ENCODE results near the gene C16orf95.
"Not testable (repeated sequence)": the region's sequence is repeated elsewhere in the genome, so short reads cannot be mapped to it uniquely, and the experiment has no call there.

The C16orf95 gene

DNA sequence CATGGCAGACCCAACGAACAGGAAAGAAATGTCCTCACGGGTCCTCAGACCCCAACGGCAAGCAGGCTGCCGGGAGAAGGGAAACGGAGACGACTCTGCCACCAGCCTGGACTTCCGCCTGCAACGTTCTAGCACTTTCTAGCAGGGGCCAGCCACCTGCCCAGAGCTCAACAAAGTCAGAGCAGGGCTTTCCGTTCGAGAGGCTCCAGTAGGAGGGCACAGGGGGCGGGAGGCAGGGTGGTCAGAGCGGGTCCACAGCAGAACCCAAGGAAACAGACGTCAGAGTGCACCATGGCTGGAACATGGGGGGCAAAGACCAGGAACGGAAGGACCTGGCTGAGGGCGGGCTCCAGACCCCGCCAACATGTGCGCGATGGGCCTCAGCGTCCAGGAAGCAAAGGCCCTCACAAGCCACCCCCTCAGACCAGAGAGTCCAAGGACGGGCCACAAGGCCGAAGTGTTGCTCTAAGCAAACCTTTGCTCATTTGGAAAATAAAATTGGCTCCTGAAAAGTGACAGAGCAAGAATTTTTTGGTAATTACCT, 29.4 kb upstream of the C16orf95 start:
- no peak for DNase-seq (ENCODE audit: low read depth)

- DNase-seq (ENCODE audit: low read depth) = no peak
These were observed 28.7 kb upstream of the C16orf95 start for GRCh38 chr16:87345726-87346424.

DNA sequence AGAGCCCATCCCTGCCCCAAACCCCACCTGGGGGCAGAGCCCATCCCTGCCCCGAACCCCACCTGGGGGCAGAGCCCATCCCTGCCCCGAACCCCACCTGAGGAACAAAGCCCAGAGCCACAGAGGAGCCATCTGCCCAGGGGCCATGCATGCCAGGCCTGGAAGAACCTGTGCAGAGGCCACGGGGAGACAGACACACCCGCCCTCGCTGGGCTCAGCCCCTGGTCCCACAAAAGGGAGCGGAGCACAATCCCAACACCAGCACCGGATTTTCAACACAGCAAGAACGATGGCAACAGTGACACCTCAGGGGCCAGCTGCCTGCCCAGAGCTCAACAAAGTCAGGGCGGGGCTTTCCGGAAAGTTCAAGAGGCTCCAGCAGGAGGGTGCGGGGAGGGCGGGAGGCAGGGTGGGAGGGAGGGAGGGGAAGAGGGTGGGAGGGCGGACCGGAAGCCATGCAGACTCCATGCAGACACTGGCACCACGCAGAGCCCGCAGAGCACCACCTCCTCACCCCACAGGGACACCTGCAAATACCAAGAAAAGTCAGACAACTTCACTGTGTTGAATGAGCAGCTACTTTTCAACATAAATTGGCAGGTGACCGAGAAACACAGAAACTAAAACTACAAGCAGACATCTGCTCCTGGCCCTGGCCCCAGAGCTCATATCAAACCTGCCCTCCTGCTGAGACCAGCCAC, 27.9 kb upstream of the C16orf95 start:
- no peak for DNase-seq (ENCODE audit: low read depth)

DNA sequence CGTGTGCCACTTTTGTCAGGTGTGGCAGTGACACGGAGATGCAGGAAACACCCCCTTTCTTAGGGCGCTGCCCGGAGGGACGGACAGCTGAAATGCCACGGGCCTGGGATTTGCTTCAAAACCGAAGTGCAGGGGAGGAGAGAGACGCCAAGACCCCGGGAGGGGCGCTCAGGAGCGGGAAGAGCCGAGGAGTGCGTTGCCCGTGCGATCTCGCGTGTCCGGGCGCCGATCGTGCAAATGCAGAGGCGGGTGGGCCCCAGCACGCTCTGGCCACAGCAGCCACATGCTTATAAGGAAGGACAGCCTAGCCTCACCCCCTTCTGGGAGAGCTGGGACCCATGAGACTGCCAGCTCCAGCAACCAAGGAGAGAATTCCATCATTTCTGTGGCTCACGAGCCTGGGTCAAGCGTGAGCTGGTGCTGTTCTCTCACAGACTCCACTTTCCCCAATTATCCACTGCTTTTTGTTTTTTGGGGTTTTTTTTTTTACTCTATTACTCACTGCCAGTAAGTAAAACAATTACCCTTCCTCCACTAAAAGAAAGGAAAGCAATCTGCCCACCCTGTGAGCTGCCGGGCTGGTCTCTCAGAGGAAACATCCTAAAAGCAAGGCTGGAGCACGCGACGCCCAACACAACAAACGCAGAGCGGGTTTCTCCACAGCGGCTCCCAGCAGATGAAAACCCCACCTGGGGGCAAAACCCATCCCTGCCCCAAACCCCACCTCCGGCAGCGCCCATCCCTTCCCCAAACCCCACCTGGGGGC, 27.2 kb upstream of the C16orf95 start:
- no peak for DNase-seq (ENCODE audit: low read depth)

GRCh38 chr16:87343753-87344050, 26.5 kb upstream of the C16orf95 start:
- DNase-seq (ENCODE audit: low read depth) = no peak

- DNase-seq (ENCODE audit: low read depth) = no peak
These were observed 26.0 kb upstream of the C16orf95 start for GRCh38 chr16:87342978-87343752.

- DNase-seq (ENCODE audit: low read depth) = no peak
These were observed 25.3 kb upstream of the C16orf95 start for GRCh38 chr16:87342504-87342903.

DNA sequence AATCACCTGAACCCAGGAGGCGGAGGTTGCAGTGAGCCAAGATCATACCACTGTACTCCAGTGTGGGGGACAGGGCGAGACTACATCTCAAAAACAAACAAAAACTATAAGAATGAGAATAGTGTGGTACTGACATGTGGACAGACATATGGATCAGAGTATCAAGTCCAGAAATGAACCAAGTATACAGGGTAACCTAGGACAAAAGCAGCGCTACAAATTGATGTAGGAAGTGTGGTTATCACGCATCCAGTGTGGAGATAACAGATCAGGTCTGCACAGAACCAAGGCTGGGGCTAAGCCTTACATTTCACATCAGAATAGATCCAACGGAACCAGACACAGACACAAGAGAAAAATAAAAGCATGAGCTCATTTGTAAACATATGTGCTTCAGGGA, 23.0 kb upstream of the C16orf95 start:
- no peak for DNase-seq (ENCODE audit: low read depth)

GRCh38 chr16:87339724-87340105, 22.5 kb upstream of the C16orf95 start:
- not testable (repeated sequence) for DNase-seq (ENCODE audit: low read depth)

DNA sequence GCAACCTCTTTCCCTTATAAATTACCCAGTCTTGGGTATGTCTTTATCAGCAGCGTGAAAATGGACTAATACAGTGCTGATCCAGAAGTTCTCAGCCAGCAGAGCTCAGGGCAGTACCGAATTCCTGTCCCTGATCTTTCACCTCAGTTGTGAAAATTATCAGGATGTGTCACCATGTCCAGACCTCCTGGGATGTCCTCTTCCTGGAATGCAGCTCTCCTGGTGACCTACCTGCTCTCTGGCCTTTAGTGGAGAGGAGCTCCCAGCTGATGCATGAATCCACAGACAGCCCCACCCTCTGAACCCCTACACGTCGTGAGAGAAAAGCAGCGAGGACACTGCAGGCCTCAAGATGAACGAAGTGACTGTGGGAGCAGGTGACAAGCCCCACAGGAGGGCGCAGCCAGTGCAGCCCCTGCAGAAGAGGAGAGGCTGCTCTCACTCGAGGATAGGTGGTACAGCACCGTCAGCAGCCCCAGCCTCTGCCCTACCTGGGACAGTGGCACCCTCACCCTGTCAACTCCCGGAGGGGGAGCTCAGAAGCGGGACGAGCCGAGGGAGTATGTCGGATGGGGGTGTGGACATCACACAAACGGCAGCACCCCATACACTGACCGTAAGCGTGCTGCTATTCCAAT, 22.0 kb upstream of the C16orf95 start:
- no peak for DNase-seq (ENCODE audit: low read depth)

DNA sequence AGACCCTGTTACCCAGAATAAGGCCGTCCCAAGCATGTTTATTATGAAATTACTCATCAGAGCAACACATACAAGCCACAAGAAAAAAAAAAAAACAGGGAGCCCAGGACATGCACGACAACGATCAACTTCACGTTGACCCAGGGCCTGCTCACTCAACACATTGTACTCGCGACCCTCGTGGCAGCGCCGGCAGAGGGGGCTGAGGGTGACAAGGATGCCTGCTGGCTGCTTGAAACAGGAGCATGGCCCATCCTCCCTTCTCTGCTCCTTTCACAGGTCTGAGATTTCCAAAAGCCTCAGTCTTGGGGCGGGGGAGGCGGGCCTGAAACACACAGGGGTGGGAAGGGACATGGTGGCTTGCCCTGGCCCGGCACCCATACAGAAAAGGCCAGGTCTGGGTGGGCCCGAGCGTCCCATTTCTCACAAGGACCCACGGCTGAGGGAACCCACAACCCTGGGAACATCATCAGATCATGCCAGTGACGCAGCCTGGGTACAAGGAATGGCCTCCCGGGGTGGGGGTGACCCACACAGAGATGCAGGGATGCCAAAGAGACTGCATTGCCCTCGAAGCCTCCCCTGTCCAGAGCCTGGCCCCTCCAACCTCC, 21.1 kb upstream of the C16orf95 start:
- DNase-seq (ENCODE audit: low read depth) = no peak

DNA sequence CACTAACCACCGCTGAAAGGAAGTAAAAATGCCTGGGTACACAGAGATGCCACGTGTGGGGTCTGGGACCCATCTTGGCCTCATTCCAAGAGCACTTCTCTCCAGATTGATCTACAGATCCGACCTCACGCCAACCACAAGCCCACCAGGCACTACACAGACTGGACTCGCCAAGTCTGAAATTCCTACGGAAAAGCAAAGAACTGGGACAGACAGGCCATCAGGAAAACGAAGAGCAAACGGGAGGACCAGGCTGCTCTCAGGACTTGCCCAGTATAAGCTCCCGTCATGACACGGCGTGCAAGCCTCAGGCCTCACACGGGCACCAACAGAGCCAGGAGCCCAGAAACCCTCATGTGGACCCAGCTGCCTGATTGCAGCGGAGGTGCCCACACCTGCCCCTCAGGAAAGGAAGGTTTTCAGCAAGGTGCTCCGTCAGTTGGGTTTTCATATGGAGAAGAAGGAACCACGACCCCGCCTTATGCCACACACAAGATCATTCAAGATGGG, 20.1 kb upstream of the C16orf95 start:
- no peak for DNase-seq (ENCODE audit: low read depth)

DNA sequence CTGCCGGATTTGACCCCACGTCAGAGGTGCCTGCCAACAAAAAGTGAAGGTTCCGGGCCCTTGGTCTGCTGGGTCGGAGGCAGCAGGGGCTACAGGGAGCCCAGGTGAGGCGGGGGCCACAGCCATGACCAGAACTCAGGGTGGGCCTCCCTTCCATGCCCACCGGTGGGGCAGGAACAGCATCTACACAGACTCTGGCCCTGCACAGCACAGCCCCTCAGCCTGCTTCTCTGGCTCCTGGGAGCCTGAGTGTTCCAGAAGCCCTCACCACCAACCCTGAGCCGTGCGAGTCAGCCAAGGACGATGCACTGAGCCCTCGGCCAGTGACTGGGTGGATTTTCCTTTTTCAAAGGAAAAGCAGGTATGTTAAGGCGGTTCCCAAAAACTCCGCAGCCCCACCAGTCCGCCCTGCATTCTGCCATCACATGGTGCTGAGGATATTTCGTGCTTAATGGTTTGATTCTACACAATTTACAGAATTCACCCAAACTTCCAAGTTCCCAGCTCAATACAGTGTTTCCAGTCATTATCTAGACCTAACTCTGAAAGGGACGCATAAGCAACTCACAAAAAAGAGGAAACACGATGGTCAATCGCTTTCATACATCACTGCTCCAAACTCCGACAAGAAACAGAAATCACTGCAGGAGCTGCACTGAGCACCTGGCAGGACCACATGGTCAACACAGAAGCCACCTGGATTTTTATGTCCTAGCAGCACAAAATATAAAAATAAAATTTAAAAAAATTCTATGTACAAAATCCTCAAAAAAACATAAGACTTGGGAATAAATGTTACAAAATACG, 19.4 kb upstream of the C16orf95 start:
- DNase-seq (ENCODE audit: low read depth) = no peak

DNA sequence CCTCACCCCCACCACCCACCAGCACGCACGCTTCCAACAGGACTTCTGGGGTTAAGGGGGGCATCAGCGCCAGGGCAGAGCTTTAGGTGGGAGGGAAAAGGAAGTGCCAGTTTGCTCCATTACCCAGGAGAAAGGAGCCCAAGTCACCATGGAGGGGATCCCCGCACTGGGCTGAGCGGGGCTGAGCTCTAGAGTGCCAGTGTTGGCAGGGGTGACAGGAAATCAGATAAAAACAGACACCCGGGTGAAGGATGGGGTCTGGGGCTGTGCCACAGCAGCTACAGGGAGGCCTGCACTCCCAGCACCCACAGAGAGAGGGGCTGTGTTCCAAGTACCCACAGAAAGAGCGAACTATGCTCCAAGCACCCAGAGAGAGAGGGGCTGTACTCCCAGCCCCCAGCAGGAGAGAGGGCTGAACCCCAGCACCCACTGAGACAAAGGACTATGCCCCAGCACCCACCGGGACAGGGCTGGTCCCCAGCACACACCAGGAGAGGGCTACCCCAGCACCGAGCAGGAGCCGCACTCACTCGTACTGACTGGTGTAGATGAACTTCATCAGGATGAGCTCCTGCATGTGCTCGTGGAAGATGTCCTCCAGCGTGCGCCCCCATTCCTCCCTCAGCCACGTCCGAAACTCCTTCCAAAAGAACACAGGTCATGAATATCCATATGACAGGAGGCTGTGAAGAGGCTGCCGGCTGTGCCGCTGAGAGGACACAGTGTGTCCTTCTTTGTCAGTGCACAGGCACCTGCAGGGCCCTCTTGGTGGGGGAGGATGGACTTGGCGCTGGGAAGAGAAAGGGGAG, 18.6 kb upstream of the C16orf95 start:
- DNase-seq (ENCODE audit: low read depth) = no peak

DNA sequence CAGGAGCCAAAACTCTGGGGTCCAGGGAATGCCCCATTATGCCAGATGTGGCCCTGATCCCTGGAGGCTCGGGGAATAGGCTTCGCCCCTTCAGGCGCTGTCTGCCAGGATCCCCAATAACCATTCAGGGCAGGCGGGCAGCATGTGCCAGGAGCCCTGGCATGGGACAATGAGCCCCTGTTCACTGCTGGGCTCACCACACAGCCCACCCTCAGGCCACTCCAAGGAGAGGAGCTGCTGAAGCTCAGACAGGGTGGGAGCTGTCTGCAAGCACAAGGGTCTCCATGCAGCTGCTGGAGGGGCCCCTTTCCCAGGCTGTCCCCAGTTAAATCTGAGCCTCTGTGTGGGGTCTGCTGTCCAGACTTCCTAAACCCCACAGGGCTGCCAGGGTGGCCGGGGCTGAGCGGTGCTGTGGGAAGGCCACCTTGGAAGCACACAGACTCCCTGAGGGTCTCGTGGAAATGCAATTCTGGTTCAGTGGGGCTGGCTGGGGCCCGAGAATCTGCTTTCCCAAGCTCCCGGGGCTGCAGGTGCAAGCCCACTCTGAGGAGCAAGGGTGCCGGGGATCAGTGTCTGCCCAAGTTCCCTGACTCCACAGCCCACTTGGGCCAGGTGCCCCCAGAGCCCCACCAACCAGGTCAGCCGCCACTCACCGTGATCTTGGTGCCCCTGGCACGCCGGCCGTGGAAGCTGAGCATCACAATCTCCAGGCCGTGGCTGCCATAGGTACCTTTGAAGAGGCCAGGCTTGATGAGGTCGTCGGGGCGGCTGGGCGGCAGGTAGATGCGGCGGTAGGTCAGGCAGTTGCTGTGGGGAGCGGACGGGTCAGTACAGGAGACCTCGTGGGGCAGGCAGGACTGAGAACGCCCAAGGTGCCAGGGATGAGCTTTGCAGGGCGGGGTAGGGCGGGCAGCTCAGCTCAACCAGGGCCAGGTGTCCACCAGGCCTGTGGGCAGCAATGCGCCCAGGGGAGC, 17.7 kb upstream of the C16orf95 start:
- DNase-seq (ENCODE audit: low read depth) = no peak

DNA sequence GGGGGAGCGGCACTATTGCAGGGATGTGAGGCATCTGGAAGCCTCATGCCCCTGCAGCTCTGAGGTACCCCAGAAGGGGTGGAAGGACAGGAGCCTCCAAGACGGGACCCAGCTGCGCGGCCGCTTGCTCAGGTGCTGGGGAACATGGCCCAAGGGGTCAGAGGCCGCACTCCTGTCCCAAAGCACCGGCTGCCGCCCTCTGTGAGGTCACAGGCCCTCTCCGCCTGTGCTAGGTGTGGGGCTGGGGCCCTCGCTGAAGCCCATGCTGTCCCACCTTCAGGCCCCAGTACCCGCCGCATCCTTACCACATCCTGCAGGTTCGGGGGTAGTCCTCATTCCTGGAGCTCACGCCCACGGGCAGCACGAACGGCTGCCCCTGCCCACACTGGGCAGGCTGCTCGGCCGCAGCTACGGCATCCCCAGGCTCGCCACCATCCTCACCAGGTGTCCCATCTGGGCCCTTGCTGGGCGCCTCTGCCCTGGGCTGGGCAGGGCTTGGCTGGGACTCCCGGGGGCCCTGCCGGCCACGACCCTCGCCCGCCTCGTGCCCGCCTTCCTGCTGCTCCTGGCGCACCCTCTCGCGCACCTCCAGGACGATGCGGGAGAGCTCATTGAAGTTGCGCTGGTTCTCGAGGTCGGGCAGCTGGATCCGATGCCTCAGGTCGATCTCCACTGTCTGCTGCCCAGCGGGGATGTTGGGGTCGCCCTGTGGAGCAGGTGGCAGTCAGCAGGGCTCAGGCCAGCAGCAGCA, 16.6 kb upstream of the C16orf95 start:
- DNase-seq (ENCODE audit: low read depth) = no peak

- no peak for DNase-seq (ENCODE audit: low read depth)
These were observed 15.9 kb upstream of the C16orf95 start for GRCh38 chr16:87333101-87333500.

Measured in GM04504 (cell line).